Renal pelvis (tissue), 4 donors: ENCODE measurements around the gene CSF3. TPM values are rescaled to one million over a fixed set of nuclear protein-coding genes. Genes with fewer than 3 reads are reported as not detected.

Experiments
- DNase-seq: peaks from one replicate; pipeline ENCODE4 v3.0.0-alpha.2; 2013
- polyA plus RNA-seq, 3 donors: library from polyadenylated mRNA; unstranded; fragments of 120-200 nt; gene quantifications; one replicate each; pipeline ENCODE4 v1.2.1, GENCODE V29; 2013; ENCODE audit not compliant: insufficient read length in 3 of 3

Gene CSF3
- polyA plus RNA-seq, 3 donors = not detected

GRCh38 chr17:40023590-40024292 is 8.5 kb downstream of the CSF3 start:
- no peak for DNase-seq

GRCh38 chr17:40024901-40025300 is 9.7 kb downstream of the CSF3 start:
- DNase-seq = no peak

GRCh38 chr17:40025559-40025958 is 10.3 kb downstream of the CSF3 start:
- DNase-seq = no peak

- DNase-seq = no peak
These were observed 11.0 kb downstream of the CSF3 start for GRCh38 chr17:40025991-40026815.

- DNase-seq = peak; percentile 73
These were observed 11.8 kb downstream of the CSF3 start for GRCh38 chr17:40026816-40027613.

GRCh38 chr17:40027614-40028012 is 12.4 kb downstream of the CSF3 start:
- DNase-seq = no peak

GRCh38 chr17:40028595-40028994 is 13.4 kb downstream of the CSF3 start:
- no peak for DNase-seq

- no peak for DNase-seq
These were observed 16.5 kb downstream of the CSF3 start for GRCh38 chr17:40031706-40032105.

GRCh38 chr17:40032322-40033320 is 17.4 kb downstream of the CSF3 start:
- no peak for DNase-seq

- DNase-seq = no peak
These were observed 18.1 kb downstream of the CSF3 start for GRCh38 chr17:40033339-40033738.

GRCh38 chr17:40034426-40035161 is 19.4 kb downstream of the CSF3 start:
- DNase-seq = no peak

- no peak for DNase-seq
These were observed 19.9 kb downstream of the CSF3 start for GRCh38 chr17:40035162-40035559.

GRCh38 chr17:40038882-40039513 is 23.8 kb downstream of the CSF3 start:
- DNase-seq = peak; percentile 77

GRCh38 chr17:40041196-40041595 is 26.0 kb downstream of the CSF3 start:
- no peak for DNase-seq

- no peak for DNase-seq
These were observed 41.3 kb downstream of the CSF3 start for GRCh38 chr17:40056379-40057015.

GRCh38 chr17:40058186-40058784 is 43.0 kb downstream of the CSF3 start:
- DNase-seq = no peak

GRCh38 chr17:40058865-40059264 is 43.6 kb downstream of the CSF3 start:
- no peak for DNase-seq

- no peak for DNase-seq
These were observed 44.7 kb downstream of the CSF3 start for GRCh38 chr17:40059729-40060475.
